Activated naive CD8-positive, alpha-beta T cell (primary cell): ENCODE measurements around the gene MLN.

Experiments used
- H3K27ac Mint-ChIP-seq: one replicate; pipeline ENCODE4 v1.8.0; 2021; ENCODE audit warnings: mixed read lengths
- H3K27me3 Mint-ChIP-seq: one replicate; pipeline ENCODE4 v1.8.0; 2021; ENCODE audit warnings: mixed read lengths
- H3K36me3 Mint-ChIP-seq: one replicate; pipeline ENCODE4 v1.8.0; 2021; ENCODE audit warnings: mixed read lengths
- H3K4me1 Mint-ChIP-seq: one replicate; pipeline ENCODE4 v1.8.0; 2021; ENCODE audit warnings: low read depth, mixed read lengths
- H3K4me3 Mint-ChIP-seq: one replicate; pipeline ENCODE4 v1.8.0; 2021; ENCODE audit warnings: mild to moderate bottlenecking, mixed read lengths
- H3K9me3 Mint-ChIP-seq: one replicate; pipeline ENCODE4 v1.8.0; 2021; ENCODE audit warnings: low read depth, mixed read lengths

MLN gene

DNA sequence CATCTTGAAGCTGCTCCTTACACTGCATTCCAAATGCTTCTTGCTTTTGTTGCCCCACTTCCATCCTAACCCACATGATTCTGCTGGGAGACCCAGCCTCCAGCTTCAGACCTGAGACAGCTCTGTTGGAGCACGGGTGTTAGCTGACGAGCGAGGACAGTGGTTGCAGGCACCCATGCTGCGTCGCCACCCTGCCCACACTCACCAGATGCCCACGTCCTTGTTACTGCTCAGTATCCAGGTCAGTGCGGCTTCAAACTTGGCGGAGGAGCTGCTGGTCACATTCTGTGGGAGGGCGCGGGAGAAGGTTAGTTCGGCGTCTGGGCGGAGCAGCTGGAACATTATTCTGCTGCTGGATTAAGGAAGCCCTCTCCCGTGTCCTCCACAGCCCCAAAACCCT is 23.9 kb downstream of the MLN start:
- Mint-ChIP-seq H3K27ac (no peak overlapping the region), H3K27me3 (no peaks in the 10 kb centered on the region), H3K36me3 (peaks cover 3% of the 10 kb centered on the region), H3K4me1 (peaks cover 21% of the 10 kb centered on the region), H3K4me3 (no peak overlapping the region), H3K9me3 (no peaks in the 10 kb centered on the region)

- Mint-ChIP-seq H3K4me1 (peaks cover 15% of the 10 kb centered on the region), H3K27ac (no peak overlapping the region), H3K36me3 (peaks cover 3% of the 10 kb centered on the region), H3K9me3 (no peaks in the 10 kb centered on the region), H3K27me3 (no peaks in the 10 kb centered on the region), H3K4me3 (no peak overlapping the region)
Measured at GRCh38 chr6:33779290-33779689, 24.5 kb downstream of the MLN start.

DNA sequence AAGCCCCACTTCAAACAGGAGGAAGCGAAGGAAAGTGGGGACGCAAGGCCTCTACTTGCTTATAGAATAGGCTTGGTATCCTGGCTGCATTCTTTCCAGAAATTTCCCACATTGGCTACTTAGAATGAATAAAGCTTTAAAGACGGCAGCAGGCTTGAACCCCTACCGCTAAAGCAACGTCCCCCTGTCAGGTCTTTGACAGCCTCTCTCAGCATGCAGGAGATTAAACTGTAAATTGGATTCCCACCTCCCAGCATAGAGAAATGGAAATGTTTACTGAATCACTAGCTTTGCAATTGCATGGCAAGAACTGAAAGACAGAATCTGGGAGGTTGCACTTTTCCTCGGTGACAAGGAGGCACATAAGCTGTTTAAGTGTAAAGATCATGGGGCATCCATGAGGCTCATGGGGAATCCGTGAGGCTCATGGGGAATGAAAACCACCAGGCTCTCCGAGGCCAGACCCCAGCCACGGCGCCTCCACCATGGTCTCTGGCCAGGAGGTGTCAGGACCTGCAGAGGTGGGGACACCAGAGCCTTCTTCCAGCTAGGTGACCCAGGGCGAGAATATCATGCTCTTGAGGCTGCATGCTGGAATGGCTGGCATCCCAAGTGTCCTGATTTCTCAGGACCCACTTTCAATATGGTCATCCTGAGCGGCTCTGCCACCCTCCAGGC is 25.2 kb downstream of the MLN start:
- no peak overlapping the region for H3K27ac Mint-ChIP-seq
- H3K9me3 Mint-ChIP-seq = no peaks in the 10 kb centered on the region
- H3K36me3 Mint-ChIP-seq = peaks cover 3% of the 10 kb centered on the region
- H3K4me1 Mint-ChIP-seq = peaks cover 11% of the 10 kb centered on the region
- no peak overlapping the region for H3K4me3 Mint-ChIP-seq
- H3K27me3 Mint-ChIP-seq = no peaks in the 10 kb centered on the region

GRCh38 chr6:33777398-33778388 is 26.1 kb downstream of the MLN start:
- H3K27me3 Mint-ChIP-seq = no peaks in the 10 kb centered on the region
- no peaks in the 10 kb centered on the region for H3K9me3 Mint-ChIP-seq
- no peak overlapping the region for H3K27ac Mint-ChIP-seq
- H3K36me3 Mint-ChIP-seq = peaks cover 5% of the 10 kb centered on the region
- H3K4me1 Mint-ChIP-seq = peaks cover 13% of the 10 kb centered on the region
- no peak overlapping the region for H3K4me3 Mint-ChIP-seq

GRCh38 chr6:33776764-33777163 is 27.0 kb downstream of the MLN start:
- H3K9me3 Mint-ChIP-seq = no peaks in the 10 kb centered on the region
- peaks cover 10% of the 10 kb centered on the region for H3K4me1 Mint-ChIP-seq
- no peaks in the 10 kb centered on the region for H3K27me3 Mint-ChIP-seq
- no peak overlapping the region for H3K4me3 Mint-ChIP-seq
- H3K36me3 Mint-ChIP-seq = peaks cover 5% of the 10 kb centered on the region
- H3K27ac Mint-ChIP-seq = no peak overlapping the region

GRCh38 chr6:33776186-33776585 is 27.6 kb downstream of the MLN start:
- H3K36me3 Mint-ChIP-seq = peaks cover 5% of the 10 kb centered on the region
- no peaks in the 10 kb centered on the region for H3K27me3 Mint-ChIP-seq
- H3K9me3 Mint-ChIP-seq = no peaks in the 10 kb centered on the region
- H3K4me1 Mint-ChIP-seq = peaks cover 12% of the 10 kb centered on the region
- no peak overlapping the region for H3K4me3 Mint-ChIP-seq
- no peak overlapping the region for H3K27ac Mint-ChIP-seq

DNA sequence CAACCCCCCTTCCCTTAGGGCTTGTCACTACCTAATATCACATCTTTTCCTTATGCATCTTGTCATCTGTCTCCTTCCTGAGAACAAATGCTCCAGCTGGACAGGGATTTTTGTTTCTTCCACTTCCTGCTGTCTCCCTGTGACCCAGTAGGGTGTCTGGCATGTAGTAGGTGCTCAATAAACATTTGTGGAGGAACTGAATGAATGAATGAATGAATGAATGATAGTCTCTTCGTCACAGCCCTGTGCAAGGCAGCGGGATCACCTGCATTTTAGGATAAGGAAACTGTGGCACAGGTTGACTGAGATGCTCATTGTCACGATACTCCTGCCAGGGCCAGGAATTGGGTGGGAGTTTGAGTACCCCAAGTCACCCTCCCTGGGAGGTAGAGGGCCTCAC is 29.0 kb downstream of the MLN start:
- H3K27ac Mint-ChIP-seq = no peak overlapping the region
- peaks cover 5% of the 10 kb centered on the region for H3K36me3 Mint-ChIP-seq
- H3K9me3 Mint-ChIP-seq = no peaks in the 10 kb centered on the region
- H3K27me3 Mint-ChIP-seq = no peaks in the 10 kb centered on the region
- H3K4me1 Mint-ChIP-seq = peaks cover 9% of the 10 kb centered on the region
- H3K4me3 Mint-ChIP-seq = no peak overlapping the region

DNA sequence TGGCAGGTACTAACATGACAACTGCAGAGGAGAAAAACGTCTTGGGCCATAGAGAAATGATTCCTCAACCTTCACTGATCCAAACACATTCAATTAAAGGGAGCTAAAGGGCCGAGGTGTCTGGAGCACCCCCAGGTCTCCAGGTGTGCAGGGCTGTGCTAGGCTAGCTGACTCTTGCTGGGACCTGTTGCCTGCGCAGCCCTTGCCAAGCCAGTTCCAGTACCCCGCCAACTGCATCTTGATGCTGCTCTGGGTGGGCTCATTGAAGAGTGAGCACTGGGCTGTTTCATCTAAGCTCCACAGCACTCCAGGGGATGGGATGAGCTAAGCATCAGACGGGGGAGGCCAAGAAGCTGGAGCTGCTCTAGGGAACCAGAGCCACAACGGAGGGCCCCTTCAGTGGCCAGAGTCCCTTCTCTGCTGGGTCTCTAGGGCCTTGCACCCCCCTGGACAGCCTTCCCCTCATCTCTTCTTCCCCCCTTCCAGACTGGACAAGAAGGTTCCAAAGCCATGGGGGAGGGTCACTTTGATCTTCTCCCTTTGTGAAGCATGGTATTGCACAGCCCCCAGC is 30.8 kb downstream of the MLN start:
- Mint-ChIP-seq H3K36me3 (peaks cover 5% of the 10 kb centered on the region), H3K9me3 (no peaks in the 10 kb centered on the region)

DNA sequence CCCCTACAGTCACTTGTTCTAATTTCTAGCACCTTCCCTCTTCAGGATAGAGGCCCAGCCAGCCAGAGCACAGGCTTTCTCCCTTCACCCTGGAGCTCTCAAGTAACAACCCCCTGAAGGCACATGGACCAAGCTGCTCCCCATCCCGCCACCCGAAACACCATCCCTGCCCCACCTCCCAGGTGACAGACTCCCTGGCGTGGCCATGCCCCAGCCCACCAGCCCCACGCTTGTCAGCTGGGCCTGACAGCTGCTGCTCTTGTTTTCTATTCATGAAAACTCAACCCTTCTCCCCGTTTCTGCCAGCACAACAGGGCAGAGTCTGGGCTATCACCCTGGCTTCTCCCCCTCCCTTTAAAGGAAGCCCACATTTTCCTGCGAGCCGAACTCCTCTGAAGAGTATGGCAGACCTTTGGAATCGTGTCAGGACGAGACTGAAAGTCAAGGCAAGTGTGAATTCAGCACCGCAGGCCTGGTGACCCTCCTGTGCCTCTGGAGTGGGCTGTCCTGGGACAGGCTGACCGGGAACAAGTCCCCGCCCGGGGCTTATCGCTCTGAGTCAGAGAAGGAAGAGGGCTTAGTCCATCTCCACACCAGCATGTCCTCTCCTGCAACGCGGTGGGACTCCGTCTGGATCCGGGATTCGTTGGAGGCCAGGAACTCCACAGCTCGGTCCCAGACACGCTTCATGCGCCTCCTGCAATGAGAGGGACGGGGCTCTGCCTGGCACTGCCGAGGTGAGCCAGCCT is 31.5 kb downstream of the MLN start:
- H3K27ac Mint-ChIP-seq = peak overlapping the region; percentile 61
- H3K4me3 Mint-ChIP-seq = no peak overlapping the region
- peaks cover 5% of the 10 kb centered on the region for H3K36me3 Mint-ChIP-seq
- no peaks in the 10 kb centered on the region for H3K9me3 Mint-ChIP-seq
- H3K27me3 Mint-ChIP-seq = no peaks in the 10 kb centered on the region
- peaks cover 10% of the 10 kb centered on the region for H3K4me1 Mint-ChIP-seq

More for the DNA sequence above, 30.8 kb downstream of the MLN start:
- peaks cover 10% of the 10 kb centered on the region for H3K4me1 Mint-ChIP-seq
- peak overlapping the region; percentile 61 for H3K27ac Mint-ChIP-seq
- no peaks in the 10 kb centered on the region for H3K27me3 Mint-ChIP-seq
- no peak overlapping the region for H3K4me3 Mint-ChIP-seq

DNA sequence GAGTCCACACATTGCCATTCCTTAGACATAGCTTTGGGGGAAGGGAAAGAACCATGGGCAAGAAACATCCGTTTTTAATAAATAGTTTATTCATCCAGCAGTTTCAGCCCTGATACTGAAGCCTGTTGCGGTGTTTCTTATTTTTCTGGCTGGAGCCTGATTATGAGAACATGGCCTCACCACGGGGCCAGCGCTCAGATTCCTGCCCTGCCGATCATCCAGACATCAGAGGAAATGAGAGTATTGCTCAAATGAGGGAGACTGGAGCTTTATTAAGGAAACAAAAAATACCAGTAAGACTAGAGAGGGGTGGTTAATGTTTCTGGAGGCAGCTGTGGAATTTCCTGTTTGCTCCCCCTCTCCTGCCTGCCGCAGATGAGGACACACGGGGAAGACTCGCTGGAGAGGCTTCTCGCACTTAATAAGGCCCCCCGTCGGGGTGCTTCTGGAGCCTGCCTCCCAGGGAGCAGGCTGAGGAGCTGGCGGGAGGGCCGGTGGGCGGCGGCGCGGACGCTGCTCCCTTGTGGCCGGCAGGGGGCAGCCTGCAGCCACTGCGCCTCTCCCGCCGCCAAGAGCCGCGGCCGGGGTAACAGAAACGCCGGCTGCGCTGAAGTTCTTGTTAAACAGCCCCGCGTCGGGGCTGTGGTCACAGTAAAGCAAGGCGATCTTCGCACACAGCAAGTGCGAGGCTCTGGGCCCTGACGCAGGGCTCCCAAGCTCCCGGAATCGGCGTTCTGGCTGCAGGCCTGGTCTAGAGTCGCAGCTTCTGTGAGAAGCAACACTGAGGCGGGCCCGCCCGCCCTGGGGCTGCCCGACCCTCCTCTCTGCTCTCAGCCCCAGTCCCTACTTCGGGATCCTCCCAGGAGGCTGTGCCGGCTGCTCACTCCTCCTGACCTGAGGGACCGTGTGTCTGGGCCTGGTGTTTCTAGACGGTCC is 32.4 kb downstream of the MLN start:
- Mint-ChIP-seq H3K4me1 (peaks cover 10% of the 10 kb centered on the region), H3K27me3 (no peaks in the 10 kb centered on the region), H3K4me3 (no peak overlapping the region), H3K27ac (peak overlapping the region; percentile 66), H3K36me3 (peaks cover 5% of the 10 kb centered on the region), H3K9me3 (no peaks in the 10 kb centered on the region)

DNA sequence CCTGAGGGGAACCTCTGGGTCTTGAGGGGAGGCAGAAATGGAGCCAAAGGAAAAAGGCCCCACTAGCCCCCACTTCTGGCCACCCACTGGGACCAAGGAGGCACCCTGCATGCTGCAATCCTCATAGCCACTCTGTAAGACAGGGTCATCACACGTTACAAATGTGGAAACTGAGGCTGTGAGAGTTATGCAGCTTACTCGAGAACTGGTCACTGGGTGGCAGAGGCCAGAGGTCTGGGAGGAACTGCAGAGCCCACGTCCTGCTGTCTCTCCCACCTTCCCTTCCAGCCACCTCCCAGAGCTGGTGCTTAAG is 33.0 kb downstream of the MLN start:
- H3K36me3 Mint-ChIP-seq = peaks cover 2% of the 10 kb centered on the region
- H3K27ac Mint-ChIP-seq = no peak overlapping the region
- peaks cover 10% of the 10 kb centered on the region for H3K4me1 Mint-ChIP-seq
- no peaks in the 10 kb centered on the region for H3K9me3 Mint-ChIP-seq
- no peak overlapping the region for H3K4me3 Mint-ChIP-seq
- no peaks in the 10 kb centered on the region for H3K27me3 Mint-ChIP-seq

- Mint-ChIP-seq H3K4me1 (peaks cover 10% of the 10 kb centered on the region), H3K27ac (no peak overlapping the region), H3K4me3 (no peak overlapping the region), H3K27me3 (no peaks in the 10 kb centered on the region), H3K9me3 (no peaks in the 10 kb centered on the region), H3K36me3 (peaks cover 2% of the 10 kb centered on the region)
Measured at GRCh38 chr6:33770124-33770832, 33.5 kb downstream of the MLN start.

DNA sequence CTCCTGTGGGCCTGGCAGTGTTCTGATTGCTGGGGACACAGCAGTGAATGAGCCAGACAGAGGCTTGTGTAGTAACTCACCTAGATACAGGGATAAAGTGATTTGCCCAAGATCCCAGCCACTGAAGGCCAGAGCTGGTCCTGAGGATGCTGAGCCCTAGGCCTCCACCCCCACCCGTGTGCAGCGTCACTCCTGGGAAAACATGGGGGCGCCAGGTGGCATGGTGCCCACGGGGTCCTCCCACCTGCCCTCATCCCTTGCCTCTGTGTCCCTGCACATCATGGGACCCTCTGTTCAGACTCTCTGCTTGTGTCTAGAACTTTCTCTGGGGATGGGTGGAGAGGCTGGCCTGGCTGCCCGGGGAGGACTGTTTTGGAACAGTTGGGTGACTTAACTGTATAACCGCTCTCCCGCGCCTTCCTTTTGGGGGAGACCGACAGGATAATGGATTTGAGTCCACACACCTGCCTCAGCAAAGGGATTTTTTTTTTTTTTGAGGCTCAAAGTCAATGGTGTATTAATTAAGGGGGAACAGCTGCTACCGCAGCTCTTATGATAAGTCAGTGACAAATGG is 34.5 kb downstream of the MLN start:
- Mint-ChIP-seq H3K9me3 (no peaks in the 10 kb centered on the region), H3K27me3 (no peaks in the 10 kb centered on the region), H3K36me3 (peaks cover 2% of the 10 kb centered on the region), H3K4me3 (no peak overlapping the region), H3K27ac (no peak overlapping the region), H3K4me1 (peaks cover 10% of the 10 kb centered on the region)
